HG03108 (cell line): ENCODE measurements around the gene SLC4A4.
A peak's percentile ranks its signal among the peaks of the same experiment; 100 is the strongest.

Experiments
- ATAC-seq: cut with Tn5 transposase; IDR thresholded peaks from one replicate; pipeline ENCODE4 v1.9.1; 2021; ENCODE audit warnings: moderate library complexity; ENCODE audit not compliant: unreplicated experiment

Gene SLC4A4

DNA sequence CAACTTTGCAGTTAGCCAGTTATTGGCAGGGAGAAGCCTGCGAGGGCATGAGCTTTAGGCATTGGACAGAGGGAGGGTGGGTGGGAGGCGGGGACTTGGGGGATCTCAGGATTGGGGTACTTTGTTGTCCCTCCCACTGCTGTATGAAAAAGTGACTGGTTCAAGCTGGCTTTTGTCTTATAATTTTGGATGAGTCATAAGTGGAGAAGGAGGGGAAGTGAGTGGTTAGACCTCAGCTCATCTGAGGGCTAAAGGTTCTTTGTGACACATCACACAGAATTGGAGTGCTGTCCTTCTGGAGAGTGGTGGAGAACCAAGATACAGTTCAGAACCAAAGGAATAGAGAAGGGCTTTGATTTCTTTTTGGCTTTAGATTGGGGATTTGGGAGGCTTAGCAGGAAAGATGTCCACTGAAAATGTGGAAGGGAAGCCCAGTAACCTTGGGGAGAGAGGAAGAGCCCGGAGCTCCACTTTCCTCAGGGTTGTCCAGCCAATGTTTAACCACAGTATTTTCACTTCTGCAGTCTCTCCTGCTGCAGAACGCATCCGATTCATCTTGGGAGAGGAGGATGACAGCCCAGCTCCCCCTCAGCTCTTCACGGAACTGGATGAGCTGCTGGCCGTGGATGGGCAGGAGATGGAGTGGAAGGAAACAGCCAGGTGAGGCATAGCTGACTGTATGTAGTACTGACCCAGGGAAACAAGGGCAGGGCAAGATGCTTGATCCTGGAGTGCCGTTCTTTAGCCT lies at the start of gene SLC4A4:
Gene SLC4A4 (plus strand): TSS at position 175 of the 748 bp plus-strand sequence.
- ATAC-seq = peak; percentile 100

- ATAC-seq = no peak
These were observed 48.7 kb upstream of the SLC4A4 start for GRCh38 chr4:71290074-71290473.

- no peak for ATAC-seq
These were observed 48.3 kb upstream of the SLC4A4 start for GRCh38 chr4:71290476-71290875.

- no peak for ATAC-seq
These were observed 46.6 kb upstream of the SLC4A4 start for GRCh38 chr4:71292228-71292627.

- ATAC-seq = no peak
These were observed 45.1 kb upstream of the SLC4A4 start for GRCh38 chr4:71293705-71294104.

DNA sequence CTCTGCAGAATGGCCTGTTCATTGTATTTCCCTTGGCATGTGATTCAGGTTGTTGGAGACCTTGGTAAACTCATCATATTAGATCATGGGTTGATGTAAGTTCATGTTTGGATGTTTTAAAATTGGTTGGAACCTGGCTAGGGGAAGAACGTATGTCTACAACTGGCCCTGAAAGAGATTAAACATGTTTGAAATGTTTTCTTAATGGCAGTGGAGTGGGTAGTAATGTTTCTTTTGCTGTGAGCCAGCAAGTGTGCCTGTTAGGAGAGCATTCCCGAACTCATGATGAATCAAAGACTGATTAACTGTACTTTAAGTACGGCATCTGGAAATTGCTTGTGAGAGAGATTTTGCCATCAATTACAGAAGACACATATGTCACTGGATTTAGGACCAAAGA lies 44.5 kb upstream of the SLC4A4 start:
- ATAC-seq = no peak

- no peak for ATAC-seq
These were observed 41.9 kb upstream of the SLC4A4 start for GRCh38 chr4:71296945-71297344.

GRCh38 chr4:71300362-71300761 lies 38.5 kb upstream of the SLC4A4 start:
- ATAC-seq = no peak

GRCh38 chr4:71300964-71301363 lies 37.9 kb upstream of the SLC4A4 start:
- ATAC-seq = no peak

GRCh38 chr4:71303287-71303686 lies 35.5 kb upstream of the SLC4A4 start:
- no peak for ATAC-seq

DNA sequence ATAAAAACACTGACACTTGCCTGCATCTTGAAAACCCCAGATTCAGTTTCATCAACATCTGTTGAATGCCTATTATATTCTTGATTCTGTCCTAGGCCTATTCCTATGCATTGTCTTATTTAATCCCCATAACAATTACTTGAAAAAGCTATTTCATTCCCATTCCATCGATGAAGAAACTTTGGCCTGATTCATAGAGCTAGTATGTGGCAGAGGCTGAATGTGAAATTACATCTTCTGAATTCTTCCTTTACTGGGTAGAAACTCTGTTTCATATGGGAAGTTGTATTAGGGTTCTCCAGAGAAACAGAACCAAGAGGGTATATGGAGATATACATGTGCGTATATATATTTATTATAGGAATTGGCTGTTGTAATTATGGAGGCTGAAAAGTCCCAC lies 35.0 kb upstream of the SLC4A4 start:
- no peak for ATAC-seq

- no peak for ATAC-seq
These were observed 34.5 kb upstream of the SLC4A4 start for GRCh38 chr4:71304289-71304850.

- ATAC-seq = no peak
These were observed 31.1 kb upstream of the SLC4A4 start for GRCh38 chr4:71307729-71308128.

DNA sequence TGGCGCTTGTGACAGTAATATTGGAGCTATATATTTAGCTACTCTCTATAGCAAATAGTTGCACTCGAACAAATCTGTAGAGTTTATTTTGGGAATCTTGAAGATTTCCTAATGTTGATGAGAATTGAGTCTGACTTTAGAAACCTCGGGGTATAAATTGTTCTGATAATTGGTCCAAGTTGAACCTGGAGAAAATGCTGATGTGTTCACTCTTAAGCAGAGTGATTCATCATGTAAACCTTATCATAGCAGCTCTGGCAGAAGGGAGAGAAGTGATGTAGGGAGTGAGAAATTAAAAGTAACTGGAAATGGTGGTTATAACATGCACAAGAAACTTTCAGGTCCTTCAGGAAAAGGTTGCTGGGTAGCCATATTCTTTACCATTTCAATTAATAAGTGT lies 16.4 kb upstream of the SLC4A4 start:
- no peak for ATAC-seq

GRCh38 chr4:71333368-71333767 lies 5.5 kb upstream of the SLC4A4 start:
- no peak for ATAC-seq

DNA sequence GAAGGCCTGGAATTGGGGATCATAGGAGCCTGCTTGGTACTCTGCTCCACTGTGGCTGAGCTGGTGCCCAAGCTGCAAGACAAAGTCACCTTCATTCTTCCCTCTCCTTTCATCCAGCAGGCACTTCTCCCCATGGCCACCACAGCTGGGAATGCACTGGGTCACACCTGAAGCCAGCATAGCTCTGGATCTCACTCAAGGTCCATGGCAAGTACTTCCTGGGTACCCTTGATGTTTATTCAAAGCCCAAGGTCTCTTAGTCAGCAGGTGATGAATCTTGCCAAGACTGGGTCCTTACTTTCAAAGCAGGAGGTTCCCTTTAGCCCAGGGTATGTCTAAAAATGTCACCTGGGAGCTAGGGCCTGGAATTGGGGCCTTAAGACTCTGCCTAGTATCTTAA lies 4.9 kb upstream of the SLC4A4 start:
- no peak for ATAC-seq

- ATAC-seq = no peak
These were observed 4.3 kb upstream of the SLC4A4 start for GRCh38 chr4:71334465-71334882.

GRCh38 chr4:71343670-71344466 lies 5.0 kb downstream of the SLC4A4 start:
- ATAC-seq = no peak

DNA sequence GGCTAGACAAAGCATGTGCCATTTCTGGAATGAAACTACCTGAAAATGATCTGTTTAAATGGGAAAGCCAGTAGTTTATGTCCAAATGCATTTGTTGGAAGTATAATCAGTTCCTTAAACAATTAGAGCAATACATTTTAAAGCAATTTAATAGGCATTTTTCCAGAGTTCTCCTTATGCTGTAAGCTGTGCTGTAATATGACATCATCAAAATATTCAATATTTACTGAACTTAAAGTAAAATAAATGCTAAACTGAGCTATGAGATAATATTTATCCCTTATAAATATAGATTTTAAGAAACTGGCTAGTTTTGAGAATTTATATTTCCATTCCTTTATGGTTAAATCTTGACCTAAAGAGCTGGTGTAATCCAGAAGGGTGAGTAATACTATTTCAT lies 7.9 kb downstream of the SLC4A4 start:
- no peak for ATAC-seq

- ATAC-seq = no peak
These were observed 9.8 kb downstream of the SLC4A4 start for GRCh38 chr4:71348586-71348985.

- no peak for ATAC-seq
These were observed 16.2 kb downstream of the SLC4A4 start for GRCh38 chr4:71355045-71355444.

DNA sequence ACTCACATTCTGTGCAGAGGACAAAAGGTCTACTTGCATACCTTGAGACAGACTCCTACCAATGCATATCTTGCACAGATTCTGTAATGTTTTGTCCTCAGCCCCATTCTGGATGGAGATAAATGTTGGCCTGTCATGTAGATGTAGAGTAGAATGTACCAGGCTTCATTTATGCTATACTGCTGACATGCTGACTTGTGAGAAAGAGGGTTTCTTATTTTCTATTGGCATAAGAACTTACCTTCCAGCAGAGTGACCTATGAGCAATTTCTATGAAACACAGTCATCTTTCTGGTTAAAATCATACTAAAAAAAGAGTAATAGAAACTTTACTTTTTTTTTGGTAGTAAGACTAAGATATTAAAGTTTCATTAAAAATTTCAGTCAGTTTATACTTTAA lies 17.2 kb downstream of the SLC4A4 start:
- ATAC-seq = no peak
